GM12874 (cell line): Measurements from ENCODE around the gene KCNIP4.

ENCODE experiments used
- TF ChIP-seq, protein P1 (sequence below): IDR thresholded peaks from 2 replicates; pipeline ENCODE4 v1.5.1; 2011; ENCODE audit warnings: low read depth, mild to moderate bottlenecking, control low read depth, low read length, moderate library complexity; ENCODE audit not compliant: insufficient read depth

The KCNIP4 gene

GRCh38 chr4:21167711-21168110 is 780.9 kb downstream of the KCNIP4 start:
- TF ChIP-seq, protein P1, sequence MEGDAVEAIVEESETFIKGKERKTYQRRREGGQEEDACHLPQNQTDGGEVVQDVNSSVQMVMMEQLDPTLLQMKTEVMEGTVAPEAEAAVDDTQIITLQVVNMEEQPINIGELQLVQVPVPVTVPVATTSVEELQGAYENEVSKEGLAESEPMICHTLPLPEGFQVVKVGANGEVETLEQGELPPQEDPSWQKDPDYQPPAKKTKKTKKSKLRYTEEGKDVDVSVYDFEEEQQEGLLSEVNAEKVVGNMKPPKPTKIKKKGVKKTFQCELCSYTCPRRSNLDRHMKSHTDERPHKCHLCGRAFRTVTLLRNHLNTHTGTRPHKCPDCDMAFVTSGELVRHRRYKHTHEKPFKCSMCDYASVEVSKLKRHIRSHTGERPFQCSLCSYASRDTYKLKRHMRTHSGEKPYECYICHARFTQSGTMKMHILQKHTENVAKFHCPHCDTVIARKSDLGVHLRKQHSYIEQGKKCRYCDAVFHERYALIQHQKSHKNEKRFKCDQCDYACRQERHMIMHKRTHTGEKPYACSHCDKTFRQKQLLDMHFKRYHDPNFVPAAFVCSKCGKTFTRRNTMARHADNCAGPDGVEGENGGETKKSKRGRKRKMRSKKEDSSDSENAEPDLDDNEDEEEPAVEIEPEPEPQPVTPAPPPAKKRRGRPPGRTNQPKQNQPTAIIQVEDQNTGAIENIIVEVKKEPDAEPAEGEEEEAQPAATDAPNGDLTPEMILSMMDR: no peak

DNA sequence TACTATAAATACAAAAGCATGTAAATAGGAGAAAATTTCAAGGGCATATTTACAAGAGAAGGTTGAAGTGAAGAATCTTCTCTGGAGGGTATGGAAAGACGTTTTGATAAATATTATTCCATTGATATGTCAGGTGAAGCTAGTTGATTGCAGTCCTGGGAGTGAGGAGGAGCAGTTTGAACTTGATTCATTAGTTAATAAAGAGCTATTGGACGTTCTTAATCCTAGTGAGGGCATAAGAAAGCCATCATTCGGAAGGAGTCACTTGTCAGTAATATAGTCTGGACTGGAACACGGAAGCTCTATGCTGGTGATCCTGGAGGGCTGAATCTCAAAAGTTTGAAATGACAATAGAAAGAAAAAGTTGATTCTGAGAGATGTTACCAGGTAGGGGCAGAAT is 793.2 kb downstream of the KCNIP4 start:
- TF ChIP-seq, protein P1: no peak

- TF ChIP-seq, protein P1: no peak
Observed at GRCh38 chr4:21139327-21139726, 809.2 kb downstream of the KCNIP4 start.

GRCh38 chr4:21136051-21136630 is 812.4 kb downstream of the KCNIP4 start:
- TF ChIP-seq, protein P1: no peak

DNA sequence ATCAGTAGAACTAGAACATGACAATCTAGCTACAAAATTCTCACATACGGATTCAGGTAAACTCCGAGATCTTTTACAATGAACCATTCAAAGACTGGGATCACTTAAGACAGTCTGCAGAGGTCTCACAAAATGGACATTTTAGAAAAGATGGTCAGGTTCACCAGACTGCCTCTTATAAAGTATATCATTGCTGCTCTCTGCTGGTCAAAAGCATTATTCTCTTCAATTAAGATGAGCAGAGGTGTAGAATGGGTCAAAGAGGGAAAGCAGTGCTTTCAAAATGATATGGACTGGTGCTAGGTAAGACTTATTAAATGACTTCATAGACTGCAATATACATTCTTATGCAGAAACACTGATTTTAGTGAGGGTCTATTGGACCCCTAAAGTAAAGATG is 813.6 kb downstream of the KCNIP4 start:
- TF ChIP-seq, protein P1: no peak

DNA sequence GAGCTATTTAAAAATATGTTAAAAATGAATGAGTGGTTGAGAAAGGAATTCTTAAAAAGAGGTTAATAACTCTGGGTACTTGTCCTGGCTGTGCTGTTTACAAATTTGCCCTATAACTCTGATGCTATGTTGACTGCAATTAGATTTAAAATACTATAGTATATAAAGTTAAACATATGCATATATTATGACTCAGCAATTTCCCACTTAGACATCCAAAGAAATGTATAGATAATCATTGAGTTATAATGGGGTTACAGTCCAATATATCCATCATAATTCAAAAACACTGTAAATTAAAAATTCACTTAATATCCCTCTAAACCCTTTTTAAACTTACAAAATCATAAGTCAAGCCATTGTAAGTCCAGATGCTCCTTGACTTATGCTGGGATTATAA is 818.0 kb downstream of the KCNIP4 start:
- TF ChIP-seq, protein P1: no peak

- TF ChIP-seq, protein P1: no peak
Observed at GRCh38 chr4:21126014-21126512, 822.5 kb downstream of the KCNIP4 start.
